HG03039 (cell line): ENCODE results near the gene WIPI1.

Experiments
- ATAC-seq: cut with Tn5 transposase; IDR thresholded peaks from one replicate; pipeline ENCODE4 v1.9.1; 2021; ENCODE audit warnings: mild to moderate bottlenecking, moderate library complexity; ENCODE audit not compliant: unreplicated experiment

The WIPI1 gene

GRCh38 chr17:68440526-68440925 is 16.8 kb downstream of the WIPI1 start:
- no peak for ATAC-seq

GRCh38 chr17:68439656-68440290 is 17.5 kb downstream of the WIPI1 start:
- no peak for ATAC-seq

GRCh38 chr17:68437979-68438822 is 19.1 kb downstream of the WIPI1 start:
- ATAC-seq, result no peak

GRCh38 chr17:68435876-68436842 is 21.1 kb downstream of the WIPI1 start:
- ATAC-seq, result no peak

GRCh38 chr17:68435361-68435760 is 21.9 kb downstream of the WIPI1 start:
- ATAC-seq, result no peak

- ATAC-seq, result no peak
Measured at GRCh38 chr17:68433911-68434508, 23.3 kb downstream of the WIPI1 start.

GRCh38 chr17:68433211-68433610 is 24.1 kb downstream of the WIPI1 start:
- no peak for ATAC-seq

- no peak for ATAC-seq
Measured at GRCh38 chr17:68432086-68432864, 25.0 kb downstream of the WIPI1 start.

GRCh38 chr17:68431661-68432071 is 25.6 kb downstream of the WIPI1 start:
- no peak for ATAC-seq

GRCh38 chr17:68431045-68431608 is 26.2 kb downstream of the WIPI1 start:
- no peak for ATAC-seq

GRCh38 chr17:68429881-68430280 is 27.4 kb downstream of the WIPI1 start:
- ATAC-seq, result no peak

GRCh38 chr17:68428498-68429172 is 28.7 kb downstream of the WIPI1 start:
- ATAC-seq, result no peak

- no peak for ATAC-seq
Measured at GRCh38 chr17:68427575-68427974, 29.7 kb downstream of the WIPI1 start.

- no peak for ATAC-seq
Measured at GRCh38 chr17:68425979-68426378, 31.3 kb downstream of the WIPI1 start.

GRCh38 chr17:68424861-68425260 is 32.4 kb downstream of the WIPI1 start:
- ATAC-seq, result no peak

- ATAC-seq, result no peak
Measured at GRCh38 chr17:68424203-68424602, 33.1 kb downstream of the WIPI1 start.

GRCh38 chr17:68423251-68423650 is 34.0 kb downstream of the WIPI1 start:
- ATAC-seq, result no peak

GRCh38 chr17:68422821-68423220 is 34.5 kb downstream of the WIPI1 start:
- no peak for ATAC-seq

GRCh38 chr17:68421486-68421885 is 35.8 kb downstream of the WIPI1 start:
- ATAC-seq, result no peak
